GM19467 (cell line): ENCODE results near the gene INVS.

ENCODE experiments used
- ATAC-seq: cut with Tn5 transposase; IDR thresholded peaks from one replicate; pipeline ENCODE4 v1.9.1; 2021; ENCODE audit warnings: mild to moderate bottlenecking, moderate library complexity; ENCODE audit not compliant: unreplicated experiment

Gene INVS

DNA sequence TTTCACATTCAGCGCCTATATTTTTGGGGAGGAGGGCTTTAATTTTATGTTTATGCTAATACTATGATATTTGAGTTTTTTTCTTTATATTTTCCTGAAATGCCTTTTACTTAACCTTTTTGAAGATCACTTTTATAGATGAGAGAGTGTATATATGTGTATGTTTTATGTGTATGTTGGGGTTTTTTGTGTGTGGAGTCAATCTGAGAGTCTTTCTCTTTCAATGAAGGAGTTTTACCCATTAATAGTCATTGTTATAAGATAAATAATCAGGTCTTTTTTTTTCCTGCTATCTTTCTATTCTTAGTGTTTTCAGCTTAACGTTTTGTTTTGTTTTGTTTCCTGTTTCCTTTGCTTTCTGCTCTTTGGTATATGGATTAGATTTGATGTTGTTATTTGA is 141.5 kb downstream of the INVS start:
- no peak for ATAC-seq

DNA sequence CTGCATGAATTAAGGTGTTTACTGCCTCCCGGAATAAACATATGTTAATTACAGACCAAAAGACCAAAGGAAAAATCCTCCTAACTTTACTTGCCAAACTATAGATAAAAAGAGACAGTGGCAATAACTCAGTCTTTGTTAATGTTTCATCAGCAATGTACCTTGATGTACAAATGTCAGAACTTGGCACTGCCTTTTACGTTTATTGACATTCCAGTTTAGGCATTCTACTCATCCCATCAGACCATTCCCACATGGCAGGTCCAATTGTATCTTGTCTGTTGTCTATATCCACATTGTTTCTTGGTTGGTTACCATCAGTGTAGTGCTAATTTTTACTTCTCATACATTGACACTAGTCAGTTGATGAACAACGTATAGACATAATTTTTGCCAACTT is 168.2 kb downstream of the INVS start:
- no peak for ATAC-seq

DNA sequence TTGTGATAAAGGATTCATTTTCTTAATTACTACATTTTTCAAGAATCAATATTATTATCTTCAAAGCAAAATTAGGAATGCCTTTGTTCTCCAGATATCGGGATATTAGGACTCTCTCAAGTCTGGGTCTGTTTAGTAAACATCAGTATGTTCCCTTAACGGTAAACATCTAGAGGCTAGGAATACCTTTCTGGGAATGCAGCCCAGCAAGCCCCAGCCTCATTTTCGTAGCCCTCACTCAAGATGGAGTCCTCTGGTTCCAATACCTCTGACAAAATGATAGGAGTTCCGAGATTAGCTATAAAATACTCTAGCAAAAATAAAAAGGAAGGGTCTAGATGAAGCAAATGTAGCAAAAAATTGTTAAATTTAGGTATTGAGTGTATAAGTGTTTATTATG is 169.2 kb downstream of the INVS start:
- no peak for ATAC-seq

DNA sequence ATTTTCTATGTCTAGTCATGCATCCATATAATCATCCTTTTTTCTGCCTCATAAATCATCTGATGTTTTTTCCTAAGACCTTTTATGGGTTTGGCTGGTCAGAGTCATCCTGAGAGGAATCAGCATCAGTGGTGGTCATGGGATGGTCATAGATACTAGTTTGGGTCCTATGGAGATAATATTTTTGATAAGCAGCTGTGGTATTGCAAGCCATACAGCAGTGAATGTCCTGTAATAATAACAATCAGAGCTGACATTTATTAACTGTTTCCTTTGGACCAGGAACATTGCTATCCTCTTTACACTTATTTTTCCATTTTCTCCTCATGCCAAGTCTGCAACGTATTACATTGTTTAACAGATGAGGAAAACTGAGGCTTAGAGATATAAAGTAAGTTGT is 170.6 kb downstream of the INVS start:
- no peak for ATAC-seq

DNA sequence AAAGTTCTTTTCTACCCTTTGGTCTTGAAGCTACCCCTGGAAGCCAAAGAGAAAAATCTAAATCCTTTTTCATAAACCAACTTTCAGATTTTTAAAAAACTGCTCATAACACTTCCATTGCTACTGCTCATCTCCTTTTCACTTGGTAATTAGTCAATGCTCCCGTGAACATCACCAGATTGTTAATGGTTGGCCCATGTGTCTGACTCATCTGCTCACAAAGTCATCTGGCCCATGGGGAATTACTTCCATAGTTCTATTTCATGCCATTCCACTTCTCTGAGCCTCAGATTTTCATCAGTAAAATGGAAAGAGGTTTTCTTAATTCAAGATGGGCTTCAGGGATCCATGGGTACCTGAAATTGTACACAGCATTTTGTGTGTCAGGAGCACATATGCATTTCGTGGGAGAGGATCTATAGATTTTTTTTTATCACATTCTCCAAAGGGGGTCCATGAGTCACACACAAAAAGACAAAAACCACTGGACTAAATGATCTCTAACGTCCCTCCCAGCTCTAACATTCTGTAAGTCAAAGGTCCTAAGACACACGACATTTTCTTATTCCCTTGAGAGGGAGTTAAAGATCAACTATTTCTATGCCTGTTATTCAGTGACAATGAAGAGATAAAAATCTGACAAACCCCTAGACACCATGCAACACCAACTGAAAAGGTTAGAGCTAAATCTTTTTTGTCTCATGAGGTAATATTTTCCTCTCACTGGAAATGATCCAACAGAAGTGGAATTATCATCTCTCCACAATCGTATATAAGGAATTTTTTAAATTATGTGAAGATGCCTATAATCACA is 178.3 kb downstream of the INVS start:
- ATAC-seq, result no peak

DNA sequence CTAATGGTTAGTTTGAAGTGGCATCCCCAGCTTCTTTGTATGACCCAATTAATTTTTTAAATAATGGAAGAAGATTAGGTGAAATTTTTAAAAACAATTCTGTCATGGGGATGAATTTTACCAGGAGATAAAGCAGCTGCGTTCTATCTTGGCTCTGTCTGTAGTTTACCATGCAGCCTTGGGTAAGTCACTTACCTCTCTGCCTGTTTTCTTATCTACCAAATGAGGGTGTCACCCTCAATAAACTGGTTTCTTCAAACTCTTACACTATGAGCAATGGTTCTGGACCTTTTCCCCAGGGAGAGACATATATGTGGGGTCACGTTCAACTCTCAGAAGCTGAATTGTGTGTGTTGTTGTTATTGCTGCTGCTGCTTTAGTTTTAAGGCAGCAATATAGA is 182.0 kb downstream of the INVS start:
- no peak for ATAC-seq

DNA sequence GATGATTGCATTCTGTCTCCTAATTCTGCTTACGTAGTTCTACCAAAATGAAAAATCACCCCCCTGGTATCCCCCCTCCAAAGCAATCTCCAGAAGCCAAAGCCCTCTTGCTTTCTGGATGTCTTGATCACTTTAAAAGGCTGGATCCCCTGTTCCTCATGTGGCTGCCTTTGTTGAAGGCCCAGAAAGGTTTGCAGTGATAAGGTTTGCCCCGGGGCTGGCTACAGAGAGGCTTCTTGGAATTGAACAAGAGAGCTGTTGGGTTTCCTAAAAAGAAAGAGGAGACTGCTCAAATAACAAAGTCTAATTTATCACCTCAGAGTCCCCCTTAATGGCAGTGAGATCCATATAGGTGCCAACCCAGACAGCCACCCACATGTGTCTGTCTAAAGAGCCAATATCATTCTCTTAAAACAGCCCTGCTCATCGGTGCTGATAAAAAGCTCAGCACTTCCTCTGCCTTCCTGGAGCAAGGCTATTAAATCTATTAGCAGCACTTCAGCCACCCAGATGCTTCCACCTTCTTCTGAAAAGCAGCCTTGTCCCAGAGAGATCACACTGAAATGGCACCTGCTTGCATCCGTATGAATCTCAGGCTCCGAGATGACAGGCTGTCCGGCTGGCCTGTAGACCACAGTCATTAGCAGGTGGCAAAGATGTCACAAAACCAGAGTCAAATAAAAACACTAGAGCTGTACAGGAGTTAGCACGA is 182.8 kb downstream of the INVS start:
- ATAC-seq, result no peak

DNA sequence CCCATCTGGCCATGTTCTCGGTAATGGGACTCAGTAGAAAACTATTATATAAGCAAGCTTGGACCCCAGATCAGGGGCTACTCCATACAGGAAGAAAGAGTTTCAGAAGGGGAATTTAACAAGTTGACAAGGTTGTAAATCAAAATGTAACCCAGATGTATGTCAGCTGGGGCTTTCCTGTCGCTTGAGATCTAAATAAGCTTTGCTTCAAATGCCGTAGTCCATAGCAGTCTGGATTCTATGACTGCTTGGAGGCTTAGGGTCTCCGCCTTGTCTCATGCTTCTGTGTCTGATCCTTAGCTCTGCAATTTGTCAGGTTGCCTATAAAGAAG is 183.3 kb downstream of the INVS start:
- no peak for ATAC-seq

DNA sequence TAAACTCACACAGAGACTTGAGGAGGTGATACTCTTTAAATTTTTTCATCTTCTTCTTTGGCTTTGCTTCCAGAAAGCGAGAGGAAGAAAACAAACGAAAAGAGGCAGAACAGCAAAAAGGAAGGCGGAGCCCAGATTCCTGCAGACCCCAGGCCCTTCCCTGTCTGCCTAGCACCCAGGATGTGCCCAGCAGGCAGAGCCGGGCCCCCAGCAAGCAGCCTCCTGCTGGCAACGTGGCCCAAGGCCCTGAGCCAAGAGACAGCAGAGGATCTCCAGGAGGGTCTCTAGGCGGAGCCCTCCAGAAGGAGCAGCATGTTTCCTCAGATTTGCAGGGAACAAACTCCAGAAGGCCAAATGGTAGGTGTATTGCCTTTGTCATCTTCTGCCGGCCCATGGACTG is 185.2 kb downstream of the INVS start:
- no peak for ATAC-seq

DNA sequence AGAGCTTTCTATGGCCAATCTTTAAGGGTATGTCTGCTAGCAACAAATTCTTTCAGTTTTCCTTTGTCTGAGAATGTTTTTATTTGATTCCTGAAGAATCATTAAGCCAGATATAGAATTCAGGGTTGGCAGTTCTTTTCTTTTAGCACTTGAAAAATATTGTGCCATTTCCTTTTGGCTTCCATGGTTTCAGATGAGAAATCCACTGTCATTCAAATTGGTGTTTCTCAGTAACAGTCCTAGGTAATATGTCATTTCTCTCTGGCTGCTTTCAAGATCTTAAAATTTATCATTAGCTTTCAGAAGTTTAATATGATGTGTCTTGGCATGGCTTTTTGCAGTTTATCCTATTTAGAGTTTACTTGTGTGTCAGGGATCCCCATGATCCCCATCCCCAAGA is 186.0 kb downstream of the INVS start:
- no peak for ATAC-seq

DNA sequence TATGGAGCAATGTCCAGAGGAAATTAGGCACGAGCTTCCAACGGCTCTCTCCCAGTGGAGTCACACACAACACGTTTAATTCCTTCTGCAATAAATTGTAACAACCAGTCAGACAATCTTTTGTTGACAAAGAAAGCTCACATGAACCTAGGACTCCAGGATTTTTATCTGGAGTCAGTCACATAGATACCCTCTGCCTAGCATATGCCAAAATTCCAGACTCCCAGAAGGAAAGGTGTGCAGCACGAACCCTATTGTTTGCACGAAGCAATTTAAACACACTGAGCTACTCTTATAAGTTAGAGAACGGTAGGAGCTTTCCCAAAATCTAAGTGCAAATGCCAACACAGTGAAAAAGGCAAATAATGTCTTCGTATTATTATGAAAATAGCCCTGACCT is 186.6 kb downstream of the INVS start:
- ATAC-seq, result no peak

DNA sequence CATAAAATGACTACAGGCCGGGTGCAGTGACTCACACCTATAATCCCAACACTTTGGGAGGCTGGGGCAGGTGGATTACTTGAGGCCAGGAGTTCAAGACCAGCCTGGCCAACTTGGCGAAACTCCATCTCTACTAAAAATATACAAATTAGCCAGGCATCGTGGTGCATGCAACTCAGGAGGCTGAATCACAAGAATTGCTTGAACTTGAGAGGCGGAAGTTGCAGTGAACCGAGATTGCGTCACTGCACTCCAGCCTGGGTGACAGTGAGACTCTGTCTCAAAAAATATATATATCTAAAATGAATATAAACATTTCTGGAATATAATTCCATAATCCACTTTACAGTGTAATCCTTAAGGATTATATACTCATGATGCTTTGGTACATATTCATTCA is 187.2 kb downstream of the INVS start:
- no peak for ATAC-seq

DNA sequence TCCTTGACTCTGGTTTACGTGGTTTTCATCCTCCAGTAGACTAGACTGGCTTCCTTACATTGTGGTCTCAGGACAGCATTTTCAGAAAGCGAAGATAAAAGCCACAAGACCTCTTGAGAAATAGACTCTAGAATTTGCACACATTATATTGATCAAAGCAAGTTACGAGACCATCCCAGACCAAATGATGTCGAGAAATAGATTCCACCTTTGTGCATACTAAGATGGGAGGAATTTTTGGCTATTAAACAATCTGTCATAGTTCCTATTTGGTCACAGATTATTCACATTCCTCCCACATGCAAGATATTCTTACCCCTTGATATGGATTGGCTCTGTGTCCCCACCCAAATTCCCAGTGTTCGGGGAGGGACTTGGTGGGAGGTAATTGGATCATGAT is 188.1 kb downstream of the INVS start:
- no peak for ATAC-seq

DNA sequence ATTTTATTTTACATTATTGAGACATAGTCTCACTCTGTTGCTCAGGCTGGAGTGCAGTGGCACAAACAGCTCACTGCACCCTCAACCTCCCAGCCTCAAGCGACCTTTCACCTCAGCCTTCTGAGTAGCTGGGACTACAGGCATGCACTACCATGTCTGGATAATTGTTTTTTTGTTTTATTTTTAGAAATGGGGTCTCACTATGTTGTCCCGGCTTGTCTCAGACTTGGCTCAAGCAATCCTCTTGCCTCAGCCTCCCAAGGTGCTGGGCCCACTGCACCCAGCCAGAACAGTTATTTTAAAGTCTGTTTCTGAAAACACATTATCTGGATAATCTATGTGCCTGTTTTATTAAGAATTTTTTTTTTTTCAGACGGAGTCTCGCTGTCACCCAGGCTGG is 191.7 kb downstream of the INVS start:
- no peak for ATAC-seq

DNA sequence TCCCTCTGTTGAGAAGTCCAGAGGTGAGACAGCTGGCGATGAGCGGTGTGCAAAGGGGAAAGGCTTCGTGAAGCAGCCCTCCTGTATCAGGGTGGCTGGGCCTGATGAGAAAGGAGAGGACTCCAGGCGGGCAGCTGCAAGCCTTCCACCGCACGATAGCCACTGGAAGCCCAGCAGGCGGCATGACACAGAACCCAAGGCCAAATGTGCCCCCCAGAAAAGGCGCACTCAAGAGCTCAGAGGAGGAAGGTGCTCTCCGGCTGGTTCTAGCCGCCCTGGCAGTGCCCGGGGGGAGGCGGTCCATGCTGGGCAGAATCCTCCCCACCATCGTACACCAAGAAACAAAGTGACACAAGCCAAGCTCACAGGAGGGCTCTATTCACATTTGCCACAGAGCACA is 193.4 kb downstream of the INVS start:
- no peak for ATAC-seq

DNA sequence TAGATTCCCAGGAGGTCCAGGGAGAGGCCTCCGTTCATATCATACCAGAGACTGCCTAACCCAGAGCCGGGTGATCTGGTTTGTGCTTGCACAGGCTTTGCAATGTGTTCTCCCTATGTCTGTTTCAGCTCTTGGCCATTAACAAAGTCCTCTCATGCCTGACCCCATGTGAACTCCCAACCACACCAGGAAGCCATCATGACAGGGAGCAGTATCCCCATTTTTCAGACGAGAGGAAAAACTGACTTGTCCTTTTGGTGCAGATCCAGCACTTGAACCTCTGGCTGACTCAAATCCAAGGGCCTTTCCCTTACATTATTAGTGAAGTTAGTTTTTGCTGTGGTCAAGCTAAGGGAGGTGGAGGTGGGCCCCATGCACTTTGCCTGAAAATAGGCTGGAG is 195.3 kb downstream of the INVS start:
- no peak for ATAC-seq

DNA sequence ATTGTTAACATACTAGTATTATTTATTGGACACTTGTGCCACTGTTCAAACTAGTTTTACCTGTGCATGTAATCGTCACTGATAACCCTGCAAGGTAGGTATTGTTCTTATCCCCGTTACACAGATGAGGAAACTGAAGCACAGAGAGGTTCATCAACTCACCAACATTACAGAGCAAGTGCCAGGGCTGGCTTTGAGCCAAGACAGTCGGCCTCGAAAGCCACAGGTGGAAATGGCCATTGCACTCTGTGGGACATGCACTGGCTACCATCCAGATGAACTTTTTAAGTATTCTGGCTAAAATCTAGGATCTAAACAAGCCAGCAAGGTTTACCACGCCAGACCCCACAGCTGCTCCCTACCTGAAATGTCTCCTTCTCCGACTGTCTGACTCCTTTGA is 195.8 kb downstream of the INVS start:
- ATAC-seq, result no peak

DNA sequence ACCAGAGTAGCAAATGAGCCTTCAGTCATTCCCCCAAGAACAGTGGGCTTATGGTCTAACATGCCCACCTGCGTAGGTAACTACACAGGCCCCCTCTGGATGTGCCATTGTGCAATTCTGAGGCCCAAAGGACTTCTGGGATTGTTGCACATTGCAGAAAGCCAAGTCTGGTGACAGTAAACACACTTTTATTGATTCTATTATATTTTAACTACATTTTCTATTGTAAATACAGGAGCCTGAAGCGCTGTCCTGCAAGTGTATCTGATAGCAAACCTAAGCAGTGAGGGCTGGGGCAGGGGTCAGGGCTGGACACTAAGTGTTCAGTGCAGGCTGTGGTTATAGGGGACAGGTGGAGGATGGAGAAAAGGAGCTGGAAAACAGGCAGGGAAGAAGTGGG is 196.2 kb downstream of the INVS start:
- ATAC-seq, result no peak

DNA sequence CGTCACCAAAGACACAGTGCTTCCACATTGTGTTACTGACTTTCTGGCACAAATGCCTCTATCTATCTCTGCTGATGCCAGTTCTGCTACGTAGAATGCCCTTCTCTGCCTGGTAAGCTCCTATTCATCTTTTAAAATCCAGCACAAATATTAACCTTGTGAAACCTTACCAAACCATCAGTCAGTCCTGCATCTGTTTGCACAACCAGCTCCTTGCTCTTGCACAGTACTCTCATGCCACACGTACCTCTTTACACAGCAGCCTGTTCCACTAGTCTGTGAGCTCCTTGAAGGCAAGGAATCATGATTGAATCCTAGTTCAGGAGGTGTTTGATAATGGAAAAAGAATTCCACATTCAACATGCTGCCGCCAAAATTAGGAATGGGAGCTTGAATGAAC is 197.4 kb downstream of the INVS start:
- no peak for ATAC-seq

DNA sequence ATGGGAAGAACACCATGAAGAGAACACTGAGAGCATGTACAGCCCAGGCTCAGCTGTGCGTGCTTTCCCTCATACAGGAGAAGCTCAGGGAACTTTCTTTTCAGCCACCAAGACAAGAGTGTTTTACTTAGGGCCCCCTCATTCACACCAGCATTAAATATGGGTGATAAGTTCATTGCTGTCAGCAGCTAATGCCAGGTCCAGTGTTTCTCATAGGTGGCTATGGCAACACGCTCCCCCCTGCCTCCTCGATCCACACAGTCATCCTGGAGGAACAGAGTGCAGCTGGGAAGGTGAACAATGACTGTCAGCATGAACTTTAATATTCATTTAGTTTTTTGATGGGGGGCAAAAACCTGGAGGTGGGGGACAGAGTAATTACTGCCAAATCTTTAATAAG is 199.3 kb downstream of the INVS start:
- ATAC-seq, result no peak

DNA sequence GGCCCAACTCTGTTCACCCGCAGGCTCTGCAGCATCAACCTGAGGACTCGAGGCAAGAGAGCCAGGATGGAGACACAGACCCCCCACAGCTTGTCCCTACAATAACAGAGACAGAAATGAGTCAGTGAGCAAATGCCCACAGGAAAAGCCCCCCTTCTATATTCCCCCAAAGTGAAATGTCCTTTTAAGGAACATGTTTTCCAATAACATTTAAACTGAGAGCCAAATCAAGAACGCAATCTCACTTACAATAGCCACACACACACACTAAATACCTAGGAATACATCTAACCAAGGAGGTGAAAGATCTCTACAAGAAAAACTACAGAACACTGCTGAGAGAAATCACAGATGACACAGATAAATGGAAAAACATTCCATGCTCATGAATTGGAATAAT is 204.7 kb downstream of the INVS start:
- ATAC-seq, result no peak

DNA sequence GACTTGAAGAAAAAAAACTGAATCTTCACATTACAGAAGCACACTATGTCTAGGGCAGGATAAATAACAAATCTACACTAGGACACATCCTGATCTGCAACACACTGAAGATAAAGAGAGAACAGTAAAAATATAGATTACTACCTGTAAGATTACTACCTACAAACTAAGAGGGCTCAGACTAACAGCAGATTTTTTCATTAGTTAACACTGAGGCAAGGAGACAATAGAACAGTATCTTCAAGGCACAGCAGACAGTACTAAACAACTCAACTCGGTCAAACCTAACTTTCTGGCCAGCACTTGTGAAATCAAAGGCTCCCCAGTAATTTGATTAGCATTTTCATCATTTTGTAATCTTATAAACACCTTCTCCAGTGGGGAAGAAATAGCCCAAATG is 207.2 kb downstream of the INVS start:
- no peak for ATAC-seq

DNA sequence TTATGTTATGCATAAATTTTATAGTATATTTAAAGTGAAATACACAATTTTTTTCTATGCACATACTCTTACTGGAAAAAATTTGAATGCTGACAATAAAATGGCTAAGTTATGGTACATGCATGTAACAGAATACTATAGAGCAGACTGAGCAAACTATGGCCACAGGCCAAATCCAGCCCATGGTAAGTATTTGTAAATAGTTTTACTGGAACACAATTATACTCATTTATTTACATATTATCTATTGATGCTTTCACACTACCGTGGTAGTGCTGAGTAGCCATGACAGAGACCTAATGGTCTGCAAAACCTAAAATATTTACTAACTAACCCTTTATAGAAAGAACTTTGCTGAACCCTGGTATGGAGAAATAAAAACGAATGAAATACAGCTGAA is 208.0 kb downstream of the INVS start:
- no peak for ATAC-seq
